HG03060 (cell line): ENCODE data around the gene TRIM2.

Experiments
- ATAC-seq: cut with Tn5 transposase; IDR thresholded peaks from one replicate; pipeline ENCODE4 v1.9.1; 2021; ENCODE audit warnings: low read depth, moderate number of reproducible peaks; ENCODE audit not compliant: unreplicated experiment

The TRIM2 gene

GRCh38 chr4:153324046-153324445 is 119.8 kb downstream of the TRIM2 start:
- ATAC-seq = no peak

DNA sequence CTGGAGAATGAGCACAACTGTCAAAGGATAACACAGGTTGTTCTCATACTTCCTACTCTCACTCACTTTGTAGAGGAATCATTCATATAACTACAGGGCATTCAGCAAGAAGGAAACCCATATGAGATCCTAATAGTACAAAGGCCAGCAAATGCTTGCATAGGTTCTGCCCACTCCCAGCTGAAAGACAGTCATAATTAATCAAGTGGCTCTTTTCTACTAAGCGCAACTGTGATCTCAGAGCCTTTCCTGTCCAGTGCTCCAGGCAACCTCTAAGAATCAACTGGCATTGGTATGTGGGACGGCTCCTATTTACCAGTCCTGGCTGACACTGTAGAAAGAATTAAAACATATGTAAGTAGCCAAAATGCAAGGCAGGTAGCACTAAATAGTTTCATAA is 121.3 kb downstream of the TRIM2 start:
- no peak for ATAC-seq

DNA sequence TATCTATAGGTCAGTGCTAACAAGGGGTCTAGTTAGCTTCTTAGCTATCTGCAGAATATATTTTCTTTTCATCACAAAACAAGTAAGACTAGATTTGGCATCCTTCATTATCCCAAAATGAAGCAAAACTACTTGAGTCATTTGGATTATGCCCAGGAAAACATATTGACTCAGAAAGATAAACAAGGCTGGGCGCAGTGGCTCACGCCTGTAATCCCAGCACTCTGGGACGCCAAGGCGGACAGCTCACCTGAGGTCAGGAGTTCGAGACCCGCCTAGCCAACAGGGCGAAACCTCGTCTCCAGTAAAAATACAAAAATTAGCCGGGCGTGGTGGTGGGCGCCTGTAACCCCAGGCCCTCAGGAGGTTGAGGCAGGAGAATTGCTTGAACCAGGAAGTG is 122.3 kb downstream of the TRIM2 start:
- no peak for ATAC-seq

GRCh38 chr4:153327247-153327646 is 123.0 kb downstream of the TRIM2 start:
- no peak for ATAC-seq

- ATAC-seq = no peak
Measured at GRCh38 chr4:153332936-153333335, 128.7 kb downstream of the TRIM2 start.

- no peak for ATAC-seq
Measured at GRCh38 chr4:153333874-153334273, 129.6 kb downstream of the TRIM2 start.

DNA sequence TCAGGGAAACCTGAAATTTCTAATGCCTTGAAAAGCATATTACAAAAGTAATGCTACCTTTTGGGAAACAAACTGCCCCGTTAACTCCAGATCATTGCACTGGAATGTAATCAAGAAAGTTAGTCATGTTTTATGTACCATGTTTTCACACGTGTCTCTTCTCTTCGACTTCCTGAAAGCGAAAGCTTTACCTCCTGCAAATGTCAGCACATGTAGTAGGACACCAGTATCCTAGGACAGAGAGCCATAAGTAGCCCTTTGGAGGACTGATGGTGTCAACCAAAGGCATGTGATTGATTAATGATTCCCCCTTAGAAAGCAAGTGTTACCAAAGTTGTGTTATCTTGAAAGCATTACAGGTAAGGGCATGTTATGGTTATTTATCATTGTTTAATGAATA is 131.4 kb downstream of the TRIM2 start:
- ATAC-seq = no peak

DNA sequence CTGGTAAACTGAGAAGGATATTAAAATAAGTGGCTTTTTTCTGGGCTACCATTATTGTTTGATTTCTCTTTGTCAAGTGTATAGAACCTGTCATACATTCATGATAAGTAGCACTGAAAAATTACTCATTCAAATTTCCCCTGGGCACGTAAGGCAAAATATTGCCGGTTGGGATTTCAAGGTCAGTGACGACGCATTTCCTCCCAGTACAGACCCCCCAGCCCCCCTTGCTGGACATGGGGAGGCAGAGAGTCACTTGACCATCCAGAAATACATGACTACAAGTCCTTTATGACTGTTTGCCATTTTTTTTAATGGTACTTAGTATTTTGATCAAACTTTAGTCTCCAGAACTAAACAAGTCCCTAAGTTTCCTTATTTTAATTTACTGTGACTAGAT is 133.4 kb downstream of the TRIM2 start:
- no peak for ATAC-seq

DNA sequence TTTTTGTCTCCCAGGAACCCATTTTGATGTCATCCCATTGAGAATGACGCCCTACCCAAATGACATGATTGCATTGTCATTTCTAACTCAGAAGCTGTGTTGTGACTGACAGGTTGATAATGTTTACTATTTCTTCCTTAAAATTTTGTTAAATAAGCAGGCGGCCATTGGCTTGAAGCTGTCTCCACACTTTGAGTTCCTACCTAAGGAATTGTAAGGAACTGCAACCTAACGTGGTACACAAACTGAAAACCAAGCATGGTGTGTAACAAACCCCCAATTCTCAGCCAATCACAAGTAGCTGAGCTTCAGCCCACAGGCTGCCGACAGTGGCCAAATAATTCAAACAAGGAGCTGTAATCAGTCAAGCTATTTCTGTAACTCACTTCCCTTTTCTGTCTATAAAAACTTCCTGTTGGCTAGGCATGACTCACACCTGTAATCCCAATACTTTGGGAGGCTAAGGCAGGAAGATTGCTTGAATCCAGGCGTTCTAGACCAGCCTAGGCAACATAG is 137.4 kb downstream of the TRIM2 start:
- ATAC-seq = no peak

GRCh38 chr4:153342751-153343552 is 138.7 kb downstream of the TRIM2 start:
- ATAC-seq = no peak

DNA sequence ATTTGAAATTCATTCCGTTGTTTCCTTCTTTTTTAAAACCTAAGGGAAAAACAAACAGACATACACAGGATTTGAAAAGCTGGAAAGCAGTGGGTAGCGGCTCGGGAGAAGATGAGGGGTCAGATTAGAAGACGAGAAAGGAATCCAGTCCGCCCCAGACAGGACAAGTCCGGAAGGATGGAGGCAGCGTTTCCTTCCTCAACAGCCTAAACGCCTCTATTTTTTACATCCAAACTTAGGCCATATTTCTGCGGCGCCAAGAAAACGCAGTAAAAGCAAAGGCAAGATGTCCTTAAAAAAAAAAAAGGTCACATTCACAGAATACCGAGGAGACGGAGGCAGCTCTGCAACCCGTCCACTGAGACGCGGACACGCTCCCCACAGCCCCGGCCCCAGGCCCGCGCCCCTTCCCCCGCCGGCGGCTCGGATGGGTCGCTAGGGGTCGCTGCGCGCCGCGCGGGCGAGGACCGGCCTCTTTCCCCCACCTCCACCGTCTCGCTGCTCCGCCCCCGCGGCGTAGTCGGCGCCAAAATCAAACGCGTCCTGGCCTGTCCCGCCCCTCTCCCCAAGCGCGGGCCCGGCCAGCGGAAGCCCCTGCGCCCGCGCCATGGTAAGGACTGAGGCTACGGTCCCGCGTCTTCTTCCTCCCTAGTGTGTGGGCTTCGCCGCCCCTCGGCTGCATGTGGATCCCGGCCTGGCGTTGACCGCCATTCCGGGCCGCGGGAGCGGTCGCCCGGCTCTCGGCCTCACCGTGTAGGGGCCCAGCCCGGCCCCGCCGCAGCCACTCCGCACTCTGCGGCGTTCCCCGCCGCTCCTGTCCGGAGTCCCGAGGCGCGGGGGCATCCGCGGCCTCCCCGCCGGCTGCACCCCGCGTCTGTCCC is 140.1 kb downstream of the TRIM2 start, which contains the start of gene MND1:
Gene MND1 (plus strand): TSS at position 558 of the 881 bp plus-strand sequence. CDS start 50 bp downstream, at position 608.
- no peak for ATAC-seq

GRCh38 chr4:153345012-153345981 is 141.1 kb downstream of the TRIM2 start:
- ATAC-seq = no peak

- ATAC-seq = no peak
Measured at GRCh38 chr4:153346031-153346430, 141.8 kb downstream of the TRIM2 start.

- no peak for ATAC-seq
Measured at GRCh38 chr4:153346563-153346962, 142.3 kb downstream of the TRIM2 start.

GRCh38 chr4:153347117-153347516 is 142.9 kb downstream of the TRIM2 start:
- no peak for ATAC-seq

DNA sequence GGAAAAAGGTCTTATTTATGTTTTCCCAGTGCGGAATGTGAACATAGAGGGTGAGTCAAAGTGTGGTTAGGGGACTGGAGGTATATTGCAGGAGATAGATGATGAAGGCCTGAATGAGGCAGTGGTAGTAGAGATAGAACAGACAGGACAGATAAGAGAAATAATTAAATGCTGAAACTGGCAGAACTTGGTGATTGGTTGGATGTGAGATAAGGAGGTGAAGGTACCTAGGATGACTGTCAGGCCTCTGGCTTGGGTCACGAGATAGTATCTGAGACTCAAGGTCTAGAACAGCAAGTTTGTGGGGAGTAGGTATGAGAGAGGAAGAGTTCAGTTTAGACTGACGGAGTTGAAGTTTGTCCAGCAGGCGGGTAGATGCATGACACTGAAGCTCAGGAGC is 143.8 kb downstream of the TRIM2 start:
- no peak for ATAC-seq

DNA sequence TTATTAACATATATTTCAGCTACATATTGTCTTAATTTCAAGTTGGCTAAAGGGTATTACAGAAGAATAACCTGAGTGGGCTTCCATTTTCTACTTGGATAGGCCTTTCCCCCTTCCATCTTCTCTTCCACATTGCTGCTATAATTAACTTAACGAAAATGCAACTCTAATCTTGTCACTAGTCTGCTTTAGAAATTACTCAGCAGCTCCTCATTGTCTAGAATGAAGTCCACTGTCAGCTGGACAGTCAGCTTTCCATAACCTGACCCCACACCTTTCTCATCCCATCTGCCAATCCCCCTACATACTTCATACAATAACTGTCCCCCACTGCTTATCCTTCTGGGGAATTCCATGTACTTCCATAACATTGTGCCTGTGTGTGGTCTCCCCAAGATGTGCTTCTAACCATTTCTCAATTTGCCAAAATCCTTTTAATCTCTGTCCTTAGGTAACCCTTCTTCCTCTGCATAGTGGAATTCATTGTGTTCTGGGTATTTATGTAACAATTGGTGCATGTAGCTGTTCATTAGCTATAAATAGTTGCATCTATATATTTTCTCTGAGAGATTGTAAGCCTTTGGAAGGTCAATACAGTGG is 145.1 kb downstream of the TRIM2 start:
- ATAC-seq = no peak

- no peak for ATAC-seq
Measured at GRCh38 chr4:153362184-153362583, 157.9 kb downstream of the TRIM2 start.

- ATAC-seq = no peak
Measured at GRCh38 chr4:153364061-153364460, 159.8 kb downstream of the TRIM2 start.

GRCh38 chr4:153365003-153365402 is 160.8 kb downstream of the TRIM2 start:
- no peak for ATAC-seq
